DOHH2 (cell line): ENCODE results near the gene ZNF181.
"Not testable (repeated sequence)": the region's sequence is repeated elsewhere in the genome, so short reads cannot be mapped to it uniquely, and the experiment has no call there.

ENCODE experiments used
- H3F3A ChIP-seq: fragments of 200-600 bp; sonication (generic), shearing (Covaris generic); 2 replicates; pipeline ENCODE4 v1.6.0; 2016; ENCODE audit warnings: antibody characterized with exemption, mild to moderate bottlenecking; ENCODE audit not compliant: control insufficient read depth, insufficient read depth
- H3K27ac ChIP-seq: fragments of 200-600 bp; sonication (generic); 2 replicates; pipeline ENCODE4 v1.5.1; 2014; ENCODE audit warnings: low read depth, mild to moderate bottlenecking, low read length, moderate library complexity
- H3K27me3 ChIP-seq: fragments of 200-600 bp; sonication (generic); 2 replicates; pipeline ENCODE4 v1.6.1; 2014; ENCODE audit warnings: mild to moderate bottlenecking, low read length, mixed read lengths; ENCODE audit not compliant: control insufficient read depth
- H3K36me3 ChIP-seq: fragments of 200-600 bp; sonication (generic); 2 replicates; pipeline ENCODE4 v1.6.1; 2014; ENCODE audit warnings: mild to moderate bottlenecking, low read length, moderate library complexity, mixed read lengths; ENCODE audit not compliant: control insufficient read depth
- H3K4me1 ChIP-seq: fragments of 200-600 bp; sonication (generic); 2 replicates; pipeline ENCODE4 v1.6.1; 2014; ENCODE audit warnings: mild to moderate bottlenecking, low read length, mixed read lengths; ENCODE audit not compliant: control insufficient read depth
- H3K4me2 ChIP-seq: fragments of 200-600 bp; sonication (generic); 2 replicates; pipeline ENCODE4 v1.6.0; 2014; ENCODE audit warnings: mild to moderate bottlenecking, low read length, moderate library complexity
- H3K4me3 ChIP-seq: fragments of 200-600 bp; sonication (generic); 2 replicates; pipeline ENCODE4 v1.5.1; 2014; ENCODE audit warnings: mild to moderate bottlenecking, low read length, mixed read lengths
- H3K79me2 ChIP-seq: fragments of 200-600 bp; sonication (generic); 2 replicates; pipeline ENCODE4 v1.6.1; 2014; ENCODE audit warnings: mild to moderate bottlenecking, low read length, mixed read lengths; ENCODE audit not compliant: control insufficient read depth
- H3K9me2 ChIP-seq: fragments of 200-600 bp; sonication (generic); replicated peaks from 2 replicates; pipeline ENCODE4 v1.6.1; 2014; ENCODE audit warnings: mild to moderate bottlenecking, low read length, mixed read lengths; ENCODE audit not compliant: control insufficient read depth
- H3K9me3 ChIP-seq: fragments of 200-600 bp; sonication (generic); 2 replicates; pipeline ENCODE4 v1.6.1; 2014; ENCODE audit warnings: antibody characterized with exemption, low read length, mixed read lengths; ENCODE audit not compliant: control insufficient read depth, insufficient read depth
- H4K20me1 ChIP-seq: fragments of 200-600 bp; sonication (generic); 2 replicates; pipeline ENCODE4 v1.6.0; 2014; ENCODE audit warnings: low read depth, mild to moderate bottlenecking, antibody characterized with exemption, low read length, moderate library complexity; ENCODE audit not compliant: control insufficient read depth, insufficient read depth
- CTCF ChIP-seq: fragments of 200-600 bp; sonication (generic); IDR thresholded peaks from one replicate; pipeline ENCODE4 v1.5.1; 2014; ENCODE audit warnings: antibody characterized with exemption, mild to moderate bottlenecking, low read depth, low read length; ENCODE audit not compliant: poor library complexity, severe bottlenecking
- EZH2phosphoT487 ChIP-seq: fragments of 200-600 bp; sonication (generic); IDR thresholded peaks from 2 replicates; pipeline ENCODE4 v1.6.1; 2017; ENCODE audit warnings: borderline replicate concordance, mild to moderate bottlenecking, antibody characterized with exemption, low read length, moderate library complexity, mixed read lengths

Gene ZNF181

GRCh38 chr19:34733746-34734536 lies at the start of gene ZNF181:
Gene ZNF181, plus strand, starts transcription at chr19:34734243. Its CDS starts 795 bp downstream, at chr19:34735038.
- H3K27ac ChIP-seq, result peak within 1 kb of the TSS; percentile 41
- H3K4me1 ChIP-seq, result peaks cover 16% of the 10 kb centered on the region
- TF ChIP-seq EZH2phosphoT487, result no peak
- TF ChIP-seq CTCF, result peak; percentile 15
- H3K4me3 ChIP-seq, result peak within 1 kb of the TSS; percentile 75
- no peaks in the 10 kb centered on the region for H3K9me3 ChIP-seq
- no peaks in the 10 kb centered on the region for H3F3A ChIP-seq
- H4K20me1 ChIP-seq, result no peaks in the 10 kb centered on the region
- peak within 1 kb of the TSS; percentile 73 for H3K4me2 ChIP-seq
- H3K9me2 ChIP-seq, result no peaks in the 10 kb centered on the region
- peaks cover 2% of the 10 kb centered on the region; the same call in 1 of the 2 replicates for H3K79me2 ChIP-seq
- no peaks in the 10 kb centered on the region for H3K27me3 ChIP-seq
- H3K36me3 ChIP-seq, result peaks cover under 1% of the 10 kb centered on the region; the same call in 1 of the 2 replicates

- H3K4me1 ChIP-seq, H3K9me2 ChIP-seq, H3F3A ChIP-seq, H4K20me1 ChIP-seq, H3K79me2 ChIP-seq, H3K27ac ChIP-seq, H3K4me2 ChIP-seq, H3K27me3 ChIP-seq, H3K4me3 ChIP-seq: not testable (repeated sequence)
- Histone ChIP-seq H3K9me3 (peaks cover 11% of the 10 kb centered on the region; the same call in 1 of the 2 replicates), H3K36me3 (peaks cover 41% of the 10 kb centered on the region)
Measured at GRCh38 chr19:34685266-34685665, 48.8 kb upstream of the ZNF181 start.

GRCh38 chr19:34686455-34686854 lies 47.6 kb upstream of the ZNF181 start:
- Histone ChIP-seq H3K79me2 (no peaks in the 10 kb centered on the region), H3K9me2 (no peaks in the 10 kb centered on the region), H3K36me3 (peaks cover 30% of the 10 kb centered on the region), H3K4me2 (no peak overlapping the region), H3F3A (no peaks in the 10 kb centered on the region), H3K27ac (no peak overlapping the region), H3K4me3 (no peak overlapping the region), H3K9me3 (peaks cover 11% of the 10 kb centered on the region; the same call in 1 of the 2 replicates), H4K20me1 (no peaks in the 10 kb centered on the region), H3K27me3 (no peaks in the 10 kb centered on the region), H3K4me1 (no peaks in the 10 kb centered on the region)
- TF ChIP-seq CTCF (no peak), EZH2phosphoT487 (no peak)

- no peaks in the 10 kb centered on the region for H3K79me2 ChIP-seq
- H3K27ac ChIP-seq, result no peak overlapping the region
- no peak overlapping the region for H3K4me3 ChIP-seq
- no peaks in the 10 kb centered on the region for H3K27me3 ChIP-seq
- no peaks in the 10 kb centered on the region for H3K9me2 ChIP-seq
- no peak overlapping the region for H3K4me2 ChIP-seq
- TF ChIP-seq CTCF (no peak), EZH2phosphoT487 (no peak)
- H3K9me3 ChIP-seq, result peaks cover 11% of the 10 kb centered on the region; the same call in 1 of the 2 replicates
- no peaks in the 10 kb centered on the region for H3F3A ChIP-seq
- peaks cover 22% of the 10 kb centered on the region for H3K36me3 ChIP-seq
- H4K20me1 ChIP-seq, result no peaks in the 10 kb centered on the region
- no peaks in the 10 kb centered on the region for H3K4me1 ChIP-seq
Measured at GRCh38 chr19:34687348-34687747, 46.7 kb upstream of the ZNF181 start.
